Measurements from ENCODE around the gene ACTG1.

Gene ACTG1

GRCh38 chr17:81478119-81478518 is 34.5 kb downstream of the ACTG1 start:
- DNase-seq, result no peak

GRCh38 chr17:81477173-81477572 is 35.4 kb downstream of the ACTG1 start:
- DNase-seq, result no peak

- no peak for DNase-seq
These were observed 36.0 kb downstream of the ACTG1 start for GRCh38 chr17:81476635-81477034.

- no peak for DNase-seq
These were observed 36.5 kb downstream of the ACTG1 start for GRCh38 chr17:81476097-81476496.

- no peak for DNase-seq
These were observed 37.6 kb downstream of the ACTG1 start for GRCh38 chr17:81474958-81475357.

GRCh38 chr17:81473019-81473418 is 39.6 kb downstream of the ACTG1 start:
- DNase-seq, result no peak

- peak; percentile 17 for DNase-seq
These were observed 40.7 kb downstream of the ACTG1 start for GRCh38 chr17:81471818-81472456.

GRCh38 chr17:81470944-81471817 is 41.4 kb downstream of the ACTG1 start:
- no peak for DNase-seq

GRCh38 chr17:81470270-81470943 is 42.2 kb downstream of the ACTG1 start:
- DNase-seq, result no peak

- no peak for DNase-seq
These were observed 43.3 kb downstream of the ACTG1 start for GRCh38 chr17:81469266-81469665.

GRCh38 chr17:81468770-81469121 is 43.9 kb downstream of the ACTG1 start:
- DNase-seq, result no peak

GRCh38 chr17:81468111-81468769 is 44.4 kb downstream of the ACTG1 start:
- DNase-seq, result no peak

- DNase-seq, result no peak
These were observed 45.8 kb downstream of the ACTG1 start for GRCh38 chr17:81466564-81467472.

GRCh38 chr17:81465910-81466309 is 46.7 kb downstream of the ACTG1 start:
- DNase-seq, result no peak

GRCh38 chr17:81464586-81464985 is 48.0 kb downstream of the ACTG1 start:
- DNase-seq, result no peak

GRCh38 chr17:81463506-81463905 is 49.1 kb downstream of the ACTG1 start:
- no peak for DNase-seq

GRCh38 chr17:81462506-81463125 is 50.0 kb downstream of the ACTG1 start:
- no peak for DNase-seq

- no peak for DNase-seq
These were observed 50.7 kb downstream of the ACTG1 start for GRCh38 chr17:81461607-81462500.

- no peak for DNase-seq
These were observed 51.6 kb downstream of the ACTG1 start for GRCh38 chr17:81460856-81461460.

Data from CD4-positive, alpha-beta T cell treated with Interleukin-17A for 4 hours (primary cell).